GM21515 (cell line): ENCODE data around the gene TBX2.

Experiments used
- ATAC-seq: cut with Tn5 transposase; IDR thresholded peaks from one replicate; pipeline ENCODE4 v1.9.1; 2021; ENCODE audit not compliant: unreplicated experiment

TBX2 gene

DNA sequence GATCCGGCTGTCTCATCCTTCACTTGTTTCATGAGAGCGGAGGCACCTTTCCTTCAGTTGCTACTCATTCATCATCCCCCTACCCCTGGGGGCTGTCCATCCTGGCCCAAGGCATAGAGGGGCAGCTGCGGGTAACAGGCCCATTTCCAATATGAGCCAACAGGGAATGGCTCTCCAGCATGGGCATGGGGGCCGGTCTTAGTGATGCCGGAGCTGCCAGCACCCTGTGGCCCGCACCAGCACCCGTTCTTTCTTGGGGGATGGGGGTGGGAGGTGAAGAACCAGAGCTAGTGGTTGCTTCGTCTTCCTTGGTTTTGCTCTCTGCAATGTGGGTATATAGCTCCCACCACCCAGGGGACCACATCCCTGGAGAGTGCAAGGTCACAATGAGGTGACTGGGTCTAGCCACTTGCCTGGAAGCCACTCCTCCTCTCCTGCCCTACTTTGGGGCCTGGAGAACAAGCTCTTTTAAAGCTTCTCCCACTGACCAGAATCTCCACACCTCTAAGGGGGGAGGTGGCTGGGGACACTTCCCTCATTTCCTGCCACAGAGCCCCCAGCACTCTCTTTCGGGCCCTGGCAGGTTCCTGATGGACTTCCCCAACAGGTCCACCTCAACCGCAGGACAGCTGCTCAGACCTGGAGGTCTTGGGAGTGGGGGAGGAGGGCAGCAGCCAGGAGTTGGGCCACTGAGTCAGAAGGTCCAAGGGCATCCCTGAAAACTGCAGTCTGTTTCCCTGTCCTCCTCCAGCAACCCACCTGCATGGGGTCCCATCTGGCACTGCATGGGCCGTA is 11.9 kb upstream of the TBX2 start:
- no peak for ATAC-seq

DNA sequence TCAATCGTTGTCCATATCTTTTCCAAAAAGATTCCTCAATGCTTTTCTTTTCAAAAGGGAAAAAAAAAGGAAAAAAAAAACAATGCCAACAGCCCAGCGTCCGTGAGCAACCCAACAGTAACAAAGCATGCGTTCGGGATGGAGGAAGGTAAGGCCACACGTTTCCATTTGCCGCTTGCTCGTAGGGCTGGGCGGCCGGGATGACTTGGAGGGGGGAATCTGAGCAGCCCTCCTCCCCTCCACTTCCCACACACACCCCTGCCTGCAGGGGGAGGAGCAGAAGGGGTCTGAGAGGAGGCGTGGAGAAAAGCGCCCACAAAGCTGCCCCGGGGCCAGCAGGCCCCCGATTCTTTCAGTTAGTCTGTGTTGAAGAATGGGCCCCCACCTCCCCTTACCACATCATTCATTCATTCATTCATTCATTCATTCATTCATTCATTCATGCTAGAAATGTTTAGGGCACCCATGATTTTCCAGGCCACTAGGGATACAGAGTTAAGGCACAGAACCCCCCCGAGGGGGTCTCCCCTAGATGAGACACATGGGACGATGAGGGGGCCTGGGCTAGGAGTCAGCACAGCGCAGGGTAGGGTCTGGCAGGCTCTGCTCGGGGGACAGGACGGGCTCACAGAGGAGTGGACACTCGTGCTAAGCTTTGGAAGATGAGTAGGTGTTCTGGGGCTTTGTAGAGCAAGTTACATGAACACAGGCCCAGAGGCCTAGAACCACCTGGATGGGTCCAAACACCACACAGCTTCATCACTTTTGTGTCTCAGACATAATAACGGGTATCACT is 10.9 kb upstream of the TBX2 start:
- ATAC-seq = no peak

DNA sequence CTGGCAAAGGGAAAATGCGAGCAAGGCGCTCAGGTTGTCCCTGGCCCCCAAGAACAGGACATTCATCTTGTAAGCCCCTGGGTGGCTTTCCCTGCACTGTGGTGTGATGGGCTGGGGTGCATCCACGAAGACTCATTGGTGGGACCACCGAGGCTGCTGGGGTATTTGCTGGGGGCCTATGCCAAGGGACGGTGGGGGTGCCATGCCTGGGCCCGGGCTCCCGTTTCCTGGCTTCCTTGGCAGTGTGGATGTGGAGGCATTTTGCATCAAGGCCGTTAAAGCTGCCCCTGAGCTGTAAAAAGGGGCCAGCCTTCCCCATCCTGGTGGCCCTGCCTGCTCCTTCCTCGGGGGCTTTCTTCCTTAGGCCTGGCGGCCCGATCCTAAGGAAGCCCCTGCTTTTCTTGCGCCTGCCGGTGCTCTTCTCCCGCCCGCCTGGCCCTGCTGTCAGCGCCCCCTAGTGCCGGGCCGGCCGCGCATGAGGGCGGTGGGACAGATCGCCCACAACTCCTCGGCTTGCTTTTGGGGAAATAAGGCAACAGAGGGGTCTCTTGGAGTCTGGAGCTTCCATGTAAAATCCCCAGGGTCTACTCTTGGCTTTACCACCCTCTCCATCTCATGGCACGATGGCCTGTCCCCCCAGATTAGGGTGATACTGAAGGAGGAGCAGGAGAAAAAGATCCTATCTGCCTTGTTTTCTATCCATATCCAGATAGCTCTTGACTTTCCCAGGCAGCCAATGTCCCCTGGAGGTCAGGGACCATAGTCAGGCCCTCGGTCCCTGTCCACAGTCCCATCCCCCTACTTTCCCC is 9.8 kb upstream of the TBX2 start:
- ATAC-seq = no peak

DNA sequence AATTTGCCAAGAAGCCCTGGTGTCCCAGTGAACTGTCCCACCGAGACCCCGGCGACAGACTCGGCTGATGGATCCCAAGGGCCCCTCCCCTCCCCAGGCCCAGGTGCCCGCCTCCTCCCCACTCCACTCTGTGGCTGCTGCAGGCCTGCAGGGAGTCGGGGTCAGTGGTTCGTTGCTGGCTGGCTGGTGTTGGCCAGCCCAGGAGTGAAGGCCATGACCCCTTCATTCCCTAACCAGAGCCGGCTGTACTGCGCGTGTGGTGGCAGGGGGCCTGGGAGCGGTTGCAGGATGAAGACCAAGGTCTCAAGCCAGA is 9.2 kb upstream of the TBX2 start:
- no peak for ATAC-seq

DNA sequence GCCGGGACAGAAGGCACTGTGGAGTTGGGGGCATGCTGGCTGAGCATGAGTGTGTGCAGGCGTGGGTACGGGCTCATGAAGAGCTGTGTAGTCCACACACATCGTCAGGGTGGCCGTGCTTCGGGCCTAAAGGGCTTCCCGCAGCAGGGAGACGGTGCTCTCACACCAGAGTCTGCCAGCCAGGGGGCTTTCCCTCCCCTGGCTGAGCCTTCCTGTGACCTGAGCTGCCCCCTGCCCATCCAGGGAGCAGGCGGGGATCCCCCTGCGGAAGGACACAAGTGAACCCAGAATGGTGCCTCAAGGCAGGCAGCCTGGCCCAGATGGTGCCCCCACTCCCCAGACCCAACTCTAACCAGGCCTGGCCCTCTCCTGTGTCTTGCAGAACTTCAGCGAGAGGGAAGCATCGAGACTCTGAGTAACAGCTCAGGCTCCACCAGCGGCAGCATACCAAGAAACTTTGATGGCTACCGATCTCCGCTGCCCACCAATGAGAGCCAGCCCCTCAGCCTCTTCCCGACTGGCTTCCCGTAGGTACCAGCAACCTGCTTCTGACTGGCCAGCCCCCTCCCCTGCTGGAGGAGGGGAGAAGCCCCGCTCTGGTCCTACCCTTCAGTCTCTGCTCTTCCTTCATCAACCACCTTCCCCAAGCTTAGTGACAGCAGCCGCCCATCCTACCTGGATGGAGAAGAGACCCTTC is 7.9 kb upstream of the TBX2 start:
- no peak for ATAC-seq

DNA sequence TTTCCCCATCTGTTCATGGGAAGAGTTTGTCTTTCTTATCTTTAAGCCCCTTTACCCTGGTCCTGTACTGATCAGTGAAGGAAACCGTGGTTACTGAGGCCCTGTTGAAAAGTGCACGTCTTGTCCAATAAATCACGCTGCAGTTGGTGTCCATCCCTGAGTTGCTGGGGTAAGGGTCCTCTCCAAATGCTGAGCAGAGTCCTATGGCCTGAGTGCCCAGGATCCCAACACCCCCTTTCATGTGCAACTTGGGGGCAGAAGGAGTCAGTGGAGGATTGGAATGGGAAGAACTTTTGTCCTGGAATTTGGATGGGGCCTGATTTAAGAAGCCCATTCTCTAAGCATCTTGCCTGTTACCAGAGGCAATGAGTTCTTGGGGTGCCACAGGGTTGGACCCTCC is 7.0 kb upstream of the TBX2 start:
- no peak for ATAC-seq

DNA sequence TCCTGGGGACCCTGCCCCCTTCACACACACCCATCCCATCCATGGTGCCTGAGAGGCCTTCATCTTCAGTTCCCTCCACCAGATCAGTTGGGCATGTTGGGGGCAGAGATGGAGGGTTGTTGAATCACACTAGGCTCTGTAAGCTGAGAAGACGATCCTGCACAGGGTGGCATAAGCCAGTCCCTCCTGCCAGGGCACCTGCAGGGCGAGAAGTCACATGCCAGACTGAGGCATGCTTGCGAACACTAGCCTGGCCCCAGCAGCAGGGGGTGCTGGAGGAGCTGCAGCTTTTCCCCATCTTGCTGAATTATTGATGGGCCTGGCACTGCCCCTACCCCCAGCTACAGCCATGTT is 6.1 kb upstream of the TBX2 start:
- no peak for ATAC-seq

DNA sequence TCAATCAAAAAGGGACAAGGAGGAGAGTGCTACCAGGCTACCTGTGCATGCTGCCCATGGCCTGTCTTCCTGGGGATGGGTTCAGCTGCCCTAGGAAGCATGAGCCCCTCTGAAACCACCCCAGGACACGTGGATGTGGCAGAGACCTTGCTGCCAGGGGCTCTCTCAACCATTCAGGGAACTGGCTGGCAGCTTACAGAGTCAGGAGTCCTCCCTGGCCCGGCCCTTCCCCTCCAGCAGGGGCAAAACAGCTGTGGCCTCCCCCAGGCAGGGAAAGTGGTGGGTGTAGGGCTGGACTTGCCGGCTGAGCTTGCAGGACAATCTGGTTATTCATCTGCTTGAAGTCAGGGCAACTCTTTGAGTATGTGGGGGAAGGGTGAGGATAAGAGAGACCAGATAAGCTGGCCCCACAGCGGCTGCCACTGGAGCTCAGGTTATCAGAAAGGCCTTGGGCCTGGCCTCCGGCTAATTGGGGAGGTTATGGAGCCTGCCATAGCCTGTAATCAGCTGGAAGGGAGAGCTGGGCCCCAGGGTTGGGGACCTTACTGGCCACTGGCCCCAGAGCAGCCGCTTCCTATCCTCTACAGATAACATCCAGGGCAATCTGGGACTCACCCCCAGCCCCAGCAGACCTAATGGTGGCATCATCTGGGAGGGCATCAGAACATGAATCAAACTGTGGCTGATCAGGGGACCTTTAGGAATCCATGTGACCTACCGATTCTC is 5.6 kb upstream of the TBX2 start:
- no peak for ATAC-seq

DNA sequence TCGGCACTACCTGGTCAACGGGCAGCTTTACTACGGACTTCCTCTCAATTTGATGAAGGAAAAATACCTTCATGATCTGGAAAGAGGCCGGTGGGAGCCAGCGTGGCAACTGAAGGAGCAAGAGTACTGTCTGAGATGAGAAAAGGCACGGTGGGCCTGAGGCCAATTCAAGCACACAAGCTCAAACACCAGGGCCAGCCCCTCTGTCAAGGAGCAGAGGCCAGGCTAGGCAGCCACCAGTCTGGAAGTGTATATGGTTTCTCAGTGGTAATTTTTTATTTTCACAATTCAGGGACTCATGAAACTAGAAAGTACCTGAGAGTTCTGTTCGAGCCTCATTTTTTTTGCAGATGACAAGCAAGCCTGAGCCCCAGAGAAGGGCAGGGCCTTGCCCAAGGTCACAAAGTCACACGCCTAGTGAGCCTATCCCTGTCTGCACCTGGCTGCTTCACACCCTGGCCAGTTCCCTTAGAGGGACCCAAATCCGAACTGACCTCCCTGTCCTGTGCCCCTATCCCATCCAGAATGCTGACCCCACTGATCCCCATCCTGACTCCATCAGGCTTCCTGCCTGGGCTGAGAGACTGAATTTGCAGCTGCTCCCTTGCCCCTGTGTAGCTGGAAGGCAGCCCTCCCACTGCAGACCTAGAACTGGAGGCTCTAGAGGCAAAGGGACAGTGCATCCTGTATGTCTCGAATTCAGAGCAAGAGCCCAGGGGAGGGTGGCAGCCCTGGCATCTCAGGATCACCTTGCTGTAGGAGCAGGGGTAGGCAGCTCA is 4.8 kb upstream of the TBX2 start:
- no peak for ATAC-seq

DNA sequence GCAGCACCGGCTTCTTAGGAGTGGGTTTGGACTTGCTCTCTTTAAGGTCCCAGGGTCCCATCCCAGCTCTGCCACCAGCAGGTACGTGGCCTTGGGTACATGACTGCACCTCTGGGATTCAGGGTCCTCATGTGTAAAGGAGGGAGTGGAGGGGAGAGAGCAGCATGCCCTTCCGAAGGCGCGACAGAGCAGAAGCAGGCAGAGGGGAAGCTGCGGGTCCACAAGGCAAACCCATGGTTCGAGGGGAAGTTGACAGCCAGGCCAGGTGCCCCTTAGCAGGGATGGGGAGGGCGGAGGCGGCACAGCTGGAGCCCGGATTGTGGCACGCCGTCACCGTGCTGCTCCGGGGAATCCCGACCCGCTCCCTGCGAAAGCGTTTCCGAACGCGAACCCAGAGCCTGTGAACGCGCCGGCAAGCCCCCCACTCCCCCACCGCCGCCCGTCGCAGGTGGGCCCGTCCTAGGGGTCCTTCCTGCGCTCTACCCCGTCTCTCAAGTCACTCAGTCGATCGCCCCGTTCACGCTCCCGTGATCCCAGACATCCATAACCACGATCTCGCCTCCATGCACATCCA is 4.1 kb upstream of the TBX2 start:
- no peak for ATAC-seq

DNA sequence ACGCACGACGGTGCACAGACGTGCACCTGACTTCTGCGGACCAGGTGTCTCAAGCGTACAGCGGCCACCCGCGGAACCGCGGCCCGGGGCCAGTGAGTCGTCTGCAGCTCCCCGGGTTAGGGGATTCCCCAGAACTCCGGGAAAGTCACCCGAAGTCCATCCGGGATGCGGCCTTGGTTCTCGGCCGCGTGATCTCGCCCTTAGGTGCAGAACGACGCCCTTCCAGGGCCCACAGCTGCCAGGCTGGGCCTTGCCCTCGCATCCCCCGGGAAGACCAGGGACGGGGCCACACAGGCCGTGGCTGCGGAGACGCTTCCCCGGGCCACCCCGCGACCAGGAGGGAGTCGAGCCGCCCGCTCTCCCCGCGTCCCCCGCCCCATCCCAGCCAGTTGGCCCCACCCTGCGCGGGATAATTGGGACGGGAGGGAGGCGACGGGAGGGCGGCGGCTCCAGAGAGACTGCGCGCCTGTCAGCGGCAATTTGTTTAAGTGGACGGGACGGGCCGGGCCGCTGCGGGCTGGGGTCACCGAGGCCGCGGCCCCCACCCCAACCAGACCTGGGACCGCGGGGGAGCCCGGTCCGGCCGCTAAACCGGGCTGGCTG is 3.6 kb upstream of the TBX2 start:
- no peak for ATAC-seq

DNA sequence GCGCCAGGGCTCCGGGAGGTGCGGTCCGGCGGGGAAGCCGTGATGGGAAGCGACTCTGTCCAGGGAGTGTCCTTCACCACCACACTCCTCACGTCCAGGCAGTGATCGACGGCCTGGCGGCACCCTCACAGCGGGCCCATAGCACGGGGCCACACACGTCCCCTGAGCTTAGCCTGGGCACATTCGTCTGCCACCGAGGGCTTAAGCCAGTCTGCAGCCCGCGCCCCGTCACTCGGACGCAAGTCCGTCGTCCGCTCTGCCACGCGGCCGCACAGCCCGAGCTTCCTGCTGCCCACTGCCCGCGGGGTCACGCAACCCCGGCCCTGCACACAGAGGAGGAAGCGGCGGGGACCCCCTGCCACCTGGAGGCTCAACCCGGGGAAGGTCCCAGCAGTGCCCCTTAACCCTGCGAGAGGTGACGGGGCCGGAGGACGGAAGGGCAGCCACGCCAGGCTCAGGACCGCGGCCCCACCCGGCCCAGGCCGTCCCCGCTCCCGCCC is 3.0 kb upstream of the TBX2 start:
- ATAC-seq = no peak

DNA sequence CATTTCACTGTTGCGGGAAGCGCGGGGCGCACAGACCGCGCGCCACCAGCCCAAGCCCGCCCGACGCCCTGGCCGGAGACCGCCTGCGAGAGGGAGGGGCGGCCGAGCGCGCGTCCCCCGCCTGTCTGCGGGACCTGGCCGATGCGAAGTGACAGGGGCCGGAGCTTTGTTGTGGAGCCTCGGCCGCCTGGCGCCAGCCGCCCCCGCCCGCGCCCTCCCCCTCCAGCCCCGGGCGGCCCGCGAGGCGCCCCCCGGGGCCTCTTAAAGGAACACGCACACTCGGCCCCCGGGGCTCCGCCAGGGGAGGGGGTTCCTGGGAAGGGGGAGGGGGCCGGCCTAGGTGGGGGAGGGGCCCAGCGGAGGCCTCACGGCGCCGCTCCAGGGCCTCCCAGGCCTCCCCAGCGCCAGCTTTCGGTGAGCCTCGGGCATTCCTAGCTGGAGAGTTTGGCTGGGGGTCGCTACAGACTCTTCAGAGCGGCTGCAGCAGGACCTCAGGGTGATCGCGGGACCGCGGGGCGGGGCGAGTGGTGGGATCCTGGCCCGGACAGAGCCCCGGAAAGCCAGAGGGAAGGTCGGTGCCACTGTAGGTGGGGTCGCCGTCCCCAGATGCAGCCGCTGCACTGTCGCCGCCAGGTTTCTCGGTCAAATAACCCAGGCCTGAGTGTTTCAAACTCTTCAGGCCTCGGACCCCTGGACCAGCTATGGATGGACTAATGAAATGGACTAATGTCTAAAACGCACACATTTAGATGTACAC is 2.4 kb upstream of the TBX2 start:
- ATAC-seq = no peak

DNA sequence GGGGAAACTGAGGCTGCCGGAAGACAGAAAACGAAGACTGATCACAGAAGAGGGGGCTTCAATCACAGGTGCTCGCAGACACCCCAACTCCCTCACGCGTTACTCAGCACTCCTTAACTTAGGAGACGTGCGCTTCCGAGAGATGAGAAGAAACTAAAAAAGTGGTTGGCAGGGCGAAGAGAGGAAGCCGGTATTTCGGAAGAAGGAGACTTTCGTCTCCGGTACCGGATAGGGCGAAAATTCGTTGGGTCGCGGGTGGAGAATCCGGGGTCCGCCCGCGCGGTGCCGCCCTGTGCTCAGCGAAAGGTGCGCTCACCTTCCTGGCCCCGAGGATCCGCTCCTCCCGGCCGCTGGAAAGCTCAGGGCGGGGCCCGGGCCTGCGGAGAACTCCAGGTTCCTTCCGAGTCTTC is 917 bp upstream of the TBX2 start:
- ATAC-seq = no peak

DNA sequence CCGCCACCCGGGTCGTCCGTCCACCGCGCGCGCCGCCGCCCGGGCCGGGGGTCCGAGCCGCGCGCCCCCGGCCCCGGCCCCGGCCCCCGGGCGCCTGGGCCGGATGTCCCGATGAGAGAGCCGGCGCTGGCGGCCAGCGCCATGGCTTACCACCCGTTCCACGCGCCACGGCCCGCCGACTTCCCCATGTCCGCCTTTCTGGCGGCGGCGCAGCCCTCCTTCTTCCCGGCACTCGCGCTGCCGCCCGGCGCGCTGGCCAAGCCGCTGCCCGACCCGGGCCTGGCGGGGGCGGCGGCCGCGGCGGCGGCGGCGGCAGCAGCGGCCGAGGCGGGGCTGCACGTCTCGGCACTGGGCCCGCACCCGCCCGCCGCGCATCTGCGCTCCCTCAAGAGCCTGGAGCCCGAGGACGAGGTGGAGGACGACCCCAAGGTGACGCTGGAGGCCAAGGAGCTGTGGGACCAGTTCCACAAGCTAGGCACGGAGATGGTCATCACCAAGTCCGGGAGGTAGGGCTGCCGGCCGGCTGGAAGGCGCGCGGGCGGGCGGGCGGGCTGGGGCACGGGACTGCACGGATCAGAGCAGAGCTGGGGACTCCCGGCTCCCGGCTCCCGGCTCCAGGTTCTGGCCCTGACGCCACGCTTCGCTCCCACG is 548 bp downstream of the TBX2 start:
- no peak for ATAC-seq

DNA sequence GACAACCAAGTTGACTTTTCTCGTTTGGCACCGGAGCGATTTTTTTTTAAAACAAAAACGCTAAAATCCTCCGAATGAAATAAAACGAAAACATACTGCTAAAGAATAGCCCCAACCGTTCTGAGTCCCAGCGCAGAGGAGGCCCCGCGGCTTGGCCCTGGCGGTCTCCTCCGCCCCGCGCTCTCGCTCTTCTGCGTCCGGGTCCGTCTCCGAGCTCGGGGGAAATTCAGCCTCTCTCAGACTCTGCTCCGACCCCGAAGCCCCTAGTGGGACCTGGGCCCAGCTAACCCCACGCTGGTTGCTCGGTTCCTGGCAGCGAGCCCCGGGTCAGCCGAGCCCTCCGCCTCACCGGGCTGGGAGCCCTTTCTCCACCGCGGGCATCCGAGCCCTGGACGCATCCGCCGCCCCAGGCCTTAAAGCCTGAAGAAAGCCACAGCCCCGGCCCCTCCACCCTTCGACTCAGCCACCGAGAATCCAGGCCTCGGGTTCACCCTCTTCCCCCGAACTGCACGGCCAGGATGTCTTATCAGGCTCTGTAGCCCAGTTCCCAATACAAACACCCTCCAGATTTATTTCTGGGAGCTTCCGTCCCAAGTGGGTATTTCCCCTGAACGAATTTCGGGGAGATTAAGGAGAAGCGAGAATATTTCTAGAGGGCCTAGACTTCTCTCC is 1.2 kb downstream of the TBX2 start:
- ATAC-seq = no peak

DNA sequence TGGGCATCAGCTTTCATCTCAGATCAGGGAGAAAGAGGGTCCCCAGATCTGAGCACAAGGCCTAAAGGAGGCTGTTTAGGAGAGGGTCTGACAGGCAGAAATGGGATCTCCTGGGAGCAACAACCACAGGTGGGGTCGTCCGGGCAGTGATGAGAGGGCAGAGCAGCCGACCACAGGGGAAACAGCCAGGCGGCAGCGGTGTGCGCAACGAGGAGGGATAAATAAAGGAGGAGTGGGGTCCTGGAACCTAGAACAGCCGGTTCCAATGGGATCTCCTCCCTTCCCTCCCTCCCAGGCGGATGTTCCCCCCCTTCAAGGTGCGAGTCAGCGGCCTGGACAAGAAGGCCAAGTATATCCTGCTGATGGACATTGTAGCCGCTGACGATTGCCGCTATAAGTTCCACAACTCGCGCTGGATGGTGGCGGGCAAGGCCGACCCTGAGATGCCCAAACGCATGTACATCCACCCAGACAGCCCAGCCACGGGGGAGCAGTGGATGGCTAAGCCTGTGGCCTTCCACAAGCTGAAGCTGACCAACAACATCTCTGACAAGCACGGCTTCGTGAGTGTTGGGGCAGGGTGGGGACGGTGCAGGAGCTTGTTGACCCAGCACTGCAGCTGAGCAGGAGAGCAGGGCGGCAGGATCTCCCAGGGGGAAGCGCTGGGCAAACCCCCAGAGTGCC is 1.9 kb downstream of the TBX2 start:
- ATAC-seq = no peak
